GM21786 (cell line): ENCODE data around the gene MBD3.

Source experiments
- ATAC-seq: cut with Tn5 transposase; IDR thresholded peaks from one replicate; pipeline ENCODE4 v1.9.1; 2021; ENCODE audit not compliant: unreplicated experiment

The MBD3 gene

GRCh38 chr19:1599460-1599846, 6.8 kb upstream of the MBD3 start:
- ATAC-seq: no peak

GRCh38 chr19:1598777-1599459, 6.3 kb upstream of the MBD3 start:
- ATAC-seq: no peak

DNA sequence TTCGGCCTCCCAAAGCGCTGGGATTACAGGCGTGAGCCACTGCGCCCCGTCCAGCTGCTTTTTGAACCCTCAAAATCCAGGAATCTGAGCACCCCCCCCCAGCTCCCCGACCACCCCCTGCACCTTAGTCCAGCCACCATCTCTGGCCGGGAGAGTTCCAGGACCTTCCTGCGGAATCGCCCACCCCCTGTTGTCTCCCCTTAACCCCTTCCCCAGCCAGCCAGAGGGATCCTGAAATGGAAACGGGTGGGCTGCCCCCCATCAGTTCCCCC, 772 bp upstream of the MBD3 start:
- no peak for ATAC-seq

DNA sequence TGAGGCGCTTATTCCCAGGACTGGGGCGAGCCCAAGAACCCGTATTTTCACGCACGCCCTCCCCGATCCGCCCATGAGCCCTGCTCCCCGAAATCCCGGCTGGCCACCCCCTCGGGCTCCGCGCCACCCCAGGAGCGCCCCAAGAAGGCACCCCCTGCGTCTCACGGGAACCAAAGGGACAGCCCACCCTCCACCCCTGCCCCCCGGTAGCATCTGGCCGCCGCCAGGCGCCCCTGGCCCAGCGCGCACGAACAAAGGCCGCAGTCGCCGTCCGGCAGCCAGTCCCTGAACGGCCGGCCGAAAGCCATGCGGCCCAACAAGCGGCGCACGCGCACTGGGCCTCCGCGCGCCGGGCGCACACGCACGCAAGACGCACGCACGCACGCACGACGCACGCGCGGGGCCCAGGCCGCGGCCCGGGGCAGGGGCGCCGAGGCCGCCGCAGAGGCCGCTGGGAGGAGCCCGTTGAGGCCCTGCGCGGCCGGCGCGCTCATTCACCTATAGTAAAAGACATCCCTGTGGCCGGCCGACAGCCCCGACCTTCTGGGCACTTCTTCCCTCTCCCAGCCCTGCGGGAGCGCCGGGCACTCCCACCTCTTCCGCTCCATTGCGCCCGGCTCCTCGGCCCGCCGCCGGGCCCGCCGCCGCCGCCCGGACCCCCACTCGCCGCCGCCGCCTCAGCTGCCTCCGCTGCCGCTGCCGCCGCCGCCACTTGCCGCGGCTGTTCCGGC, 476 bp downstream of the MBD3 start:
- peak; percentile 53 for ATAC-seq

- ATAC-seq: no peak
These were observed 1.1 kb downstream of the MBD3 start for GRCh38 chr19:1591421-1592023.

- ATAC-seq: no peak
These were observed 1.8 kb downstream of the MBD3 start for GRCh38 chr19:1590641-1591397.

DNA sequence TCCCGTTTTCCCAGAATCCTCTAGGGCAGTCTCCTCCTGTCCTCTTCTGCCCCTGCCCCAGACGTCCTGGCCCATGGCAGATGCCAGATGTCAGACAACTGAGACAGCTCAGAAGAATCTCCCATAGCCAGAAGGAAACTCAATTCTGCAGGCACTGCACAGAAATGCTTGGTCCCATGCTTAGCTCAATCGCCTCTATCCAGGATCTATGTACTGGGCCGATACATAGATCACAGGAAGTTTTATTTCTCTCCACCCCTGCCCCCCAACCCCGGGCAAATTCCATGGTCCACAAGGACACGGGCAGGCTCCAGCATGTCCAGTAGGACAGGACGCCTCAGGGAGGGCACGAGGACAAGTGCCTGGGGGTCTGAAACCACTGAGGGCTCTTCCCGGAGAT, 4.8 kb downstream of the MBD3 start:
- no peak for ATAC-seq

DNA sequence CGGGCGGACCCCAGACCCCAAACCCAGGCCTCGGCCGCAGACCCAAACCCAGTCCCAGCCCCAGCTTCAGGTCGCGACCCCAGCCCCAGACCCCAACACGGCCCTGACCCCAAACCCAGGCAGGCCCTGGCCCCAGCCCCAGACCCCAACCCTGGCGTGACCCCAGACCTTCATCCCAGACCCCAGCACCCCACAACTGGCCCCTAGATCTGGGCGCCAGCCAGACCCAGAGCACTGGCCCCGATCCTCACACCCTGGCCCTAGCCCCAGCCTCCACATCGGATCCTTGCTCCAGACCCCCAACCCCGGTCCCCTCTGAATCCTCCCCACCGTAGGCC, 7.5 kb downstream of the MBD3 start:
- no peak for ATAC-seq

GRCh38 chr19:1584500-1585242, 8.0 kb downstream of the MBD3 start:
- no peak for ATAC-seq

DNA sequence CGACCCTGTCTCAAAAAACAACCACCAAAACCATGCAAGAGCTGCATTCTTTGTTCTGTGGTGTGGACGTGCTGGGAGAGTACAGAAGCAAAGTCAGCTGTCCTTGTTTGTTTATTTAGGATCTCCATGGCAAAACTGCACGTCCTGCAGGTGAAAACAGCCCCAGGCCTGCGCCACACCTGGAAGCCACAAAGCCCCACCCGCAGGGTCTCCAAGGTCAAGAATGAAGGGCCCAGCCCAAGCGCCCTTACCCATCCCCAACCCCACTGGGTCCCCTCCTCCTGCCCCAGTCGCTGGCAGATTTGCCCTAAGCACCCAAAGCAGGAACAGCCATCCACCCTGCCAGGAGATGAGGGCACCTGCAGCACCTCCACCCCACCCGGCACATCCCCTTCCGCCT, 10.5 kb downstream of the MBD3 start:
- no peak for ATAC-seq

GRCh38 chr19:1580957-1581356, 11.7 kb downstream of the MBD3 start:
- no peak for ATAC-seq

DNA sequence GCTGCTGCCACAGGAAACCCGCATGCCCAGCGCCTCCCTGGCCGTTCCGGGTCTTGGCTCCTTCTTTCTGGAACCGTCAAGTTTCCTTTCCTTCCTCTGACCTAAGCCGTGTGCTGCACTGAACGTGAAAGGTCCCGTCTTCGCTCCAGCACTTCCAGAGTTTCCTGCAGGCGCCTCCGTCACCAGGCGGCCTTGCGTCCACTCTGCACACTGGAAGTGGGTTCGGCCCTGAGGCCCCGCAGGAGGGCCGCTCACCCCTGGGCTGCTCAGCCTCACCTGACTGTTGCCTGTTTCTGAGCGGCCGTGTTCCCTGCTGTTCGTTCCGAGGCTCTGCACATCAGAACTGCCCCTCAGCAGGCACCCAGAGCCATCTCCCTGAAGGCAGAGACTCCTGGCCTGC, 12.3 kb downstream of the MBD3 start:
- no peak for ATAC-seq

DNA sequence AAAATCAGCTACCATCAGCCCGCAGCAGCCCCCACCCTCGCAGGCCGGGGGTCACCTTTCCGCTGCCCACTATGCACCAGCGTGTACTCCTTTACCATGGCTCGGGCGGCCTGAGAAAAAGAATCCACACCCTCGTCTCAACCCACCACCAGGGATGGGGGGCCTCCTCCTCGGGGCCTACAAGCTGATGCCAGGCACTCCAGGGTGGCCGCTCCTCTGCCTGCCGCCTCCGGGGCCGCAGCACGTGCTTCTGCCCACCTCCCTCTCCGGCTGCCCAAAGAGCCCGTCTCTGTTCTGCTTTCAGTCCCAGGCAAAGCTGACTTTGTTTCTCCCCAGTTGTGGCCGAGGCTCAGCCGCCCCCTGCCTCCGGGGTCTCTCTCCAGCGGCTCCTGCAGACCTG, 13.4 kb downstream of the MBD3 start:
- no peak for ATAC-seq

- ATAC-seq: no peak
These were observed 14.6 kb downstream of the MBD3 start for GRCh38 chr19:1577929-1578618.

GRCh38 chr19:1577090-1577928, 15.4 kb downstream of the MBD3 start:
- no peak for ATAC-seq

DNA sequence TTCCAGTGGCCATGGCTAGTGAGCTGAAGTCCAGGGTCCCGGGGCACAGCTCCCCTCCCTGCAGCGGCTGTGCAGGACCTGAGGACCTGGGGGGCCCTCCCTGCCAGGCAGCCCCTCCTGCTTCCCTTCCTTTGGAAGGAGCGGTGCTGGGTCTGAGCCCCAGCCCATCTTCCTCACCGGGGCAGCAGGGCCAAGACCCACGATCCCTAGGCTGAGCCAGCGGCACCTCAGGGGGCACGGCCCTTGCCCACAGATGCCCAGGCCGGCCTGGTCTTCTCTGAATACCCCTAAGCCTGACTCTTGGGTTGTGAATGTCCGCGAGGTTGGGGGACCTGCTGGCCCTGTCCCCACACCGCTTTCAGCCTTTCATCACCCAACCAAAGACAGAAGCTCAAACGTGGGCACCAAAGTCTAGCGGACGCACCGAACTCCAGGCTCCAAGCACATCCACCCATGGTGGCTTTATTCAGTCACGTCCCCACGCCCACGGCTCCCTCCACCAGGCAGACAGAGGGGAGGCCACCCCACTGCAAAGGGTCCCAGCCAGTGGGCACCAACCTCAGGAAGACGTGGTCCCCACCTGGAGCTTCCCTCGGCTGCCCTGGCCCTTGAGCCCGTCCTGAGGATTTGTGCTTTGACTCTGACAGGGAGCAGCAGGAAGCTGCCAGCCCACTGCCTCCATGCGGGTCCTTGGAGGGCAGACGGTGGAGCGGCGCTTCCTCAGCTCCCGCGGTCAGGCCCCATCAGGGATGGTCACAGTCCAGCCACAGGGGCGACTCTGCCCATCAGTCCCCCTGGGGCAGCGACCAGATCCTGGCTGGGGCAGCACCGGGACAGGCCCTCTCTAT, 16.2 kb downstream of the MBD3 start:
- no peak for ATAC-seq

GRCh38 chr19:1575323-1576241, 17.1 kb downstream of the MBD3 start:
- ATAC-seq: no peak
